GM12878 (cell line): ENCODE data around the gene NOB1. TPM values are rescaled to one million over a fixed set of nuclear protein-coding genes. Genes with fewer than 3 reads are reported as not detected.
"Not testable (repeated sequence)": the region's sequence is repeated elsewhere in the genome, so short reads cannot be mapped to it uniquely, and the experiment has no call there.

ENCODE experiments used
- ATAC-seq: fragments of 200-7000 bp; cut with Tn5 transposase; 3 replicates; pipeline ENCODE4 v1.9.1; 2020; ENCODE audit warnings: mild to moderate bottlenecking, moderate library complexity
- BruUV-seq: library from RNA; stranded (reverse); fragments of 400-500 nt; replicated peaks from 2 replicates; lab custom pipeline; 2021; lab: Mats Ljungman, UMichigan
- CTCF ChIA-PET: fragments of 300-600 bp; sonication (Branson Sonifier 250); formaldehyde crosslinking; extraction: SDS; loops from one replicate; lab custom pipeline; 2021; ENCODE audit warnings: inconsistent platforms; lab: Yijun Ruan, JAX
- POLR2A ChIA-PET: fragments of 350-600 bp; formaldehyde crosslinking; extraction: SDS; loops from one replicate; lab custom pipeline; 2021; ENCODE audit warnings: inconsistent platforms; lab: Charles Lee
- RAD21 ChIA-PET: fragments of 300-600 bp; sonication (Branson Sonifier 250); formaldehyde crosslinking; loops from one replicate; lab custom pipeline; 2023; ENCODE audit warnings: antibody characterized with exemption; ENCODE audit not compliant: unreplicated experiment; lab: Charles Lee
- SMC1A ChIA-PET: fragments of 300-600 bp; sonication (Branson Sonifier 250); formaldehyde crosslinking; loops from one replicate; lab custom pipeline; 2023; ENCODE audit not compliant: unreplicated experiment, uncharacterized antibody; lab: Charles Lee
- DNase-seq: peaks from one replicate; pipeline ENCODE4 v3.0.0-alpha.2; 2011; ENCODE audit warnings: low read depth, low spot score
- FAIRE-seq: peaks from 3 replicates; lab custom pipeline; 2011; peaks lifted over from hg19 to GRCh38; lab: Jason Lieb, UNC
- H2AFZ ChIP-seq: 2 replicates; pipeline ENCODE4 v1.6.0; 2011; ENCODE audit warnings: low read depth, low read length, control low read depth; ENCODE audit not compliant: control insufficient read depth
- H3K27ac ChIP-seq: 2 replicates; pipeline ENCODE4 v1.5.1; 2011; ENCODE audit warnings: control low read depth; ENCODE audit not compliant: control insufficient read depth, insufficient read depth
- H3K27me3 ChIP-seq, 2 experiments: replicated peaks in 1 of 2; 2 replicates each; pipeline versions ENCODE4 v1.6.0 to v1.6.1; 2011; ENCODE audit warnings: low read length in 1 of 2; ENCODE audit not compliant: control insufficient read depth in 2 of 2, insufficient read depth in 2 of 2
- H3K36me3 ChIP-seq, 2 experiments: 2 replicates each; pipeline ENCODE4 v1.5.1; 2011; ENCODE audit warnings: low read length in 1 of 2; ENCODE audit not compliant: control insufficient read depth in 2 of 2, insufficient read depth in 2 of 2
- H3K4me1 ChIP-seq: 2 replicates; pipeline ENCODE4 v1.6.1; 2011; ENCODE audit warnings: mild to moderate bottlenecking, low read length, moderate library complexity, mixed read lengths; ENCODE audit not compliant: control insufficient read depth, insufficient read depth
- H3K4me2 ChIP-seq: 2 replicates; pipeline ENCODE4 v1.6.0; 2011; ENCODE audit warnings: control low read depth; ENCODE audit not compliant: control insufficient read depth, insufficient read depth
- H3K4me3 ChIP-seq: fragments of 200-600 bp; sonication (generic); 2 replicates; pipeline ENCODE4 v1.5.1; 2016
- H3K79me2 ChIP-seq: 2 replicates; pipeline ENCODE4 v1.6.0; 2011; ENCODE audit warnings: low read length; ENCODE audit not compliant: control insufficient read depth, insufficient read depth
- H3K9ac ChIP-seq: 2 replicates; pipeline ENCODE4 v1.8.0; 2011; ENCODE audit warnings: low read length, control low read depth, mixed read lengths; ENCODE audit not compliant: control insufficient read depth, insufficient read depth
- H3K9me3 ChIP-seq: replicated peaks from 3 replicates; pipeline ENCODE4 v1.5.1; 2011; ENCODE audit warnings: mild to moderate bottlenecking, low read length; ENCODE audit not compliant: control insufficient read depth, insufficient read depth
- H4K20me1 ChIP-seq: 2 replicates; pipeline ENCODE4 v1.6.0; 2011; ENCODE audit not compliant: control insufficient read depth, insufficient read depth
- CREB1 ChIP-seq: IDR thresholded peaks from 2 replicates; pipeline ENCODE4 v1.6.1; 2012; ENCODE audit warnings: low read depth, mild to moderate bottlenecking, inconsistent platforms
- CUX1 ChIP-seq: IDR thresholded peaks from 2 replicates; pipeline ENCODE4 v1.6.1; 2012; ENCODE audit warnings: improper control_type of control experiment, low read depth, low read length; ENCODE audit not compliant: insufficient replicate concordance
- WGBS: methylation state at CpG from one replicate; pipeline ENCODE4 v1.1.6; 2016; ENCODE audit warnings: low lambda C conversion rate; ENCODE audit not compliant: insufficient replicate concordance, insufficient coverage; ENCODE audit errors: missing lambda C conversion rate; 5-methylcytosine and 5-hydroxymethylcytosine counted together
- in situ Hi-C: fragments of 300-500 bp; cut with MboI; formaldehyde crosslinking; loops from 9 replicates; pipeline ENCODE4 v1.14.3; 2018; ENCODE audit warnings: mixed read lengths
- intact Hi-C: fragments of 100-400 bp; cut with micrococcal nuclease; formaldehyde crosslinking; loops from one replicate; pipeline ENCODE4 v1.14.2; 2022; ENCODE audit not compliant: unreplicated experiment
- polyA plus RNA-seq, 11 experiments: library from polyadenylated mRNA; depleted of rRNA in 4 of 11; unstranded in 6 of 11; stranded (reverse) in 5 of 11; fragments of >200 nt; fragmentation: Nextera tagmentation in 4 of 11; fragmentation: Illumina TruSeq in 1 of 11; extraction: Ambion mirVana in 4 of 11; extraction: Trizol in 1 of 11; gene quantifications; 1 replicate in 1 of 11; 2 replicates in 10 of 11; pipeline versions ENCODE4 v1.2.1 to v1.2.3, GENCODE V29; 2011 to 2016; ENCODE audit warnings: inconsistent platforms in 2 of 11, missing spikeins in 2 of 11, low read depth in 1 of 11
- total RNA-seq, 4 experiments: library from RNA; depleted of rRNA in 3 of 4; stranded (reverse); fragments of >200 nt in 3 of 4; fragmentation: Illumina TruSeq in 1 of 4; extraction: Trizol in 1 of 4; gene quantifications; 2 replicates each; pipeline versions ENCODE4 v1.2.1 to v1.2.3, GENCODE V29; 2013 to 2021

The NOB1 gene
- total and polyA plus RNA-seq, 10 of the 15 experiments (the other 5 are each of a cell fraction or from before 2014, with no cell fraction given) = 31.1 to 117 (median 78.0) TPM

- TF ChIP-seq CUX1 (no peak), CREB1 (no peak)
Measured at GRCh38 chr16:69793526-69793925, 38.8 kb upstream of the NOB1 start (continued).

- H3K4me1 ChIP-seq, H3K27ac ChIP-seq, FAIRE-seq, intact Hi-C loops, RAD21 ChIA-PET, H4K20me1 ChIP-seq, H3K27me3 ChIP-seq, DNase-seq, POLR2A ChIA-PET, ATAC-seq, H3K4me2 ChIP-seq, H3K4me3 ChIP-seq, H3K9me3 ChIP-seq, in situ Hi-C loops, H3K9ac ChIP-seq, H3K79me2 ChIP-seq, H2AFZ ChIP-seq, BruUV-seq, H3K36me3 ChIP-seq: not testable (repeated sequence)
- WGBS = 90% methylated on average over 6 of the region's 6 CpGs
- ChIA-PET SMC1A (interaction anchor here (1.0 kb wide), 1 partner anchor 16 kb away, joined by 3 read pairs; no protein-coding TSS in a partner anchor), CTCF (interaction anchor here (0.9 to 3.1 kb wide), 2 partner anchors 15 to 139 kb away, joined by 6 to 25 read pairs; no protein-coding TSS in a partner anchor)
Measured at GRCh38 chr16:69791391-69791847, 36.7 kb upstream of the NOB1 start.
